ENCODE data around the gene TMEM139. TPM values are rescaled to one million over a fixed set of nuclear protein-coding genes. Genes with fewer than 3 reads are reported as not detected.

TMEM139 gene
- total RNA-seq, 4 donors from 2014 or later = 1.0 TPM; not detected in 3

- H3K4me3 ChIP-seq = no peak overlapping the region
- H3K36me3 ChIP-seq = no peaks in the 10 kb centered on the region
- no peaks in the 10 kb centered on the region for H3K9me3 ChIP-seq
- intact Hi-C loops (cut with DNase I) = no loop called here
- no peak for DNase-seq (ENCODE audit: extremely low spot score)
- 73% methylated on average over 8 of the region's 8 CpGs for WGBS
- H3K27ac ChIP-seq (replicated peaks in 1 of 4) = no peak overlapping the region
- TF ChIP-seq, protein P1, sequence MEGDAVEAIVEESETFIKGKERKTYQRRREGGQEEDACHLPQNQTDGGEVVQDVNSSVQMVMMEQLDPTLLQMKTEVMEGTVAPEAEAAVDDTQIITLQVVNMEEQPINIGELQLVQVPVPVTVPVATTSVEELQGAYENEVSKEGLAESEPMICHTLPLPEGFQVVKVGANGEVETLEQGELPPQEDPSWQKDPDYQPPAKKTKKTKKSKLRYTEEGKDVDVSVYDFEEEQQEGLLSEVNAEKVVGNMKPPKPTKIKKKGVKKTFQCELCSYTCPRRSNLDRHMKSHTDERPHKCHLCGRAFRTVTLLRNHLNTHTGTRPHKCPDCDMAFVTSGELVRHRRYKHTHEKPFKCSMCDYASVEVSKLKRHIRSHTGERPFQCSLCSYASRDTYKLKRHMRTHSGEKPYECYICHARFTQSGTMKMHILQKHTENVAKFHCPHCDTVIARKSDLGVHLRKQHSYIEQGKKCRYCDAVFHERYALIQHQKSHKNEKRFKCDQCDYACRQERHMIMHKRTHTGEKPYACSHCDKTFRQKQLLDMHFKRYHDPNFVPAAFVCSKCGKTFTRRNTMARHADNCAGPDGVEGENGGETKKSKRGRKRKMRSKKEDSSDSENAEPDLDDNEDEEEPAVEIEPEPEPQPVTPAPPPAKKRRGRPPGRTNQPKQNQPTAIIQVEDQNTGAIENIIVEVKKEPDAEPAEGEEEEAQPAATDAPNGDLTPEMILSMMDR (IDR thresholded peaks at IDR 0.05) = no peak
- peaks cover 0 to 6% (median 0%) of the 10 kb centered on the region in 4 donors for H3K4me1 ChIP-seq
- no peaks in the 10 kb centered on the region for H3K27me3 ChIP-seq
Measured at GRCh38 chr7:143331179-143331801, 46.5 kb downstream of the TMEM139 start.

DNA sequence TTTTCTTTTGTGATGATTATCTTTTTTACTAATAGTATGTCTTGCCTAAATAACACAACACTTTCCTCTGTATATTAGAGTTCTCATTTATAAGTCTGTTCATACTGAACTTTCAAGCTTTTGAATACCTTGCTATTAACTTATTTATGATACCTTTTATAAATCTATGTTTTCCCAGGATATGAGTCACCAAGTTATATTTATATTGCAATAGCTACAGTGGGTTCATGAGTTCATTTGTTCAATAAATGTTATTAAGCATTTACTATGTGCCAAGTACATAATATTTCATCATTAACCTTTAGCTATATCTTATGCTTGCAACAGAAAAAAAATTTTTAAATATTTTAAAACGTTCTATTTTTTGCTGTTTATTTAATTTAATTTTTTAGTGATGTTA, 49.5 kb downstream of the TMEM139 start:
- H3K27me3 ChIP-seq = peaks cover 0 to 1% (median 0%) of the 10 kb centered on the region in 4 donors
- DNase-seq (ENCODE audit: extremely low spot score) = no peak
- H3K36me3 ChIP-seq = no peaks in the 10 kb centered on the region
- TF ChIP-seq, protein P1 (IDR thresholded peaks at IDR 0.05) = no peak
- TF ChIP-seq POLR2A (IDR thresholded peaks at IDR 0.05; ENCODE audit: low read depth) (no peak), EP300 (IDR thresholded peaks at IDR 0.05) (no peak), POLR2AphosphoS5 (IDR thresholded peaks at IDR 0.05) (no peak)
- H3K27ac ChIP-seq (replicated peaks in 1 of 4) = no peak overlapping the region
- peaks cover 0 to 6% (median 0%) of the 10 kb centered on the region in 4 donors for H3K4me1 ChIP-seq
- no peak overlapping the region for H3K4me3 ChIP-seq
- 42% methylated on average over 1 of the region's 1 CpG for WGBS
- H3K9me3 ChIP-seq = no peaks in the 10 kb centered on the region
- intact Hi-C loops (cut with DNase I) = no loop called here

DNA sequence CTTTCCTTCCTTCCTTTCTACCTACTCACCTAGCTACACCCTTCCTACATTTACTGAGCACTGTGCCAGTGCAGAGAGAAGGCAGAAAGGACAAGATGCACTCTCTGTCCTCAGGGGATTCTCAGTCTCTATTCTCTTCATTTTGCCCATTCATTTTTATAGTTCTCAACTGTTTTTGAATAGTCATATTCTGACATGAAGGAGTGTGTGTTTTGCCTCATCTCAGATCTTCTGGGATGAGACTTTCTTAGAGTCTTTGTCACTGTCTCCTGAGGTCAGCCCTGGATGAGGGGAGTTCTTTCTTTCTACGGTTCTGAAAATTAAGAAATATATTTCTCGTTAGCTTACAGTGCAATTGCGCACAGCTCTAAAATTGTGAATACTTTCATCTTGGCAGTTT, 52.5 kb downstream of the TMEM139 start:
- Histone ChIP-seq H3K4me1 (no peaks in the 10 kb centered on the region), H3K9me3 (no peaks in the 10 kb centered on the region), H3K4me3 (no peak overlapping the region), H3K27me3 (peaks cover 0 to 9% (median 0%) of the 10 kb centered on the region in 4 donors), H3K36me3 (no peaks in the 10 kb centered on the region), H3K27ac (replicated peaks in 1 of 4) (no peak overlapping the region)
- intact Hi-C loops (cut with DNase I) = no loop called here
- 89% methylated on average over 3 of the region's 3 CpGs for WGBS
- no peak for DNase-seq (ENCODE audit: extremely low spot score)
- TF ChIP-seq, protein P1 (IDR thresholded peaks at IDR 0.05) = no peak
- TF ChIP-seq POLR2AphosphoS5 (IDR thresholded peaks at IDR 0.05) (no peak), EP300 (IDR thresholded peaks at IDR 0.05) (no peak), POLR2A (IDR thresholded peaks at IDR 0.05; ENCODE audit: low read depth) (no peak)

Small RNA genes lying within 50 kb of the gene (small RNA-seq; reads per million reads assigned to genes)
- gene RN7SL481P (0 reads per million in 3 donors), gene RN7SL535P (0 reads per million in 3 donors)

Other genes starting within 250 kb of the TMEM139 start
- gene OR6V1, start 232.6 kb upstream of the TMEM139 start, total RNA-seq = not detected
- not detected for gene PIP, start 152.9 kb upstream of the TMEM139 start, total RNA-seq
- not detected for gene TAS2R39, start 101.5 kb upstream of the TMEM139 start, total RNA-seq
- not detected for gene TAS2R40, start 62.9 kb upstream of the TMEM139 start, total RNA-seq
- gene GSTK1, start 21.5 kb upstream of the TMEM139 start, total RNA-seq = 100 to 1,000 TPM in 3 of 4 donors, 10 to 100 TPM in 1; 91.8 to 123 (median 110) TPM
- 10 to 100 TPM in 1 of 4 donors, 1 to 10 TPM in 3; 7.1 to 11.7 (median 9.0) TPM for gene CASP2, start 3.4 kb downstream of the TMEM139 start, total RNA-seq
- not detected for gene CLCN1, start 31.2 kb downstream of the TMEM139 start, total RNA-seq
- gene FAM131B, start 77.8 kb downstream of the TMEM139 start, total RNA-seq = 1 to 10 TPM in 3 of 4 donors, under 1 TPM in 1; 0.42 to 2.0 (median 1.3) TPM
- 100 to 1,000 TPM; 186 to 469 (median 245) TPM for gene ZYX, start 96.4 kb downstream of the TMEM139 start, total RNA-seq
- gene EPHA1, start 123.9 kb downstream of the TMEM139 start, total RNA-seq = under 1 TPM in 2 of 4 donors, not detected in 2; 0.17 to 0.23 TPM
- under 1 TPM in 1 of 4 donors, not detected in 3; 0.34 TPM for gene TAS2R60, start 158.5 kb downstream of the TMEM139 start, total RNA-seq
- gene TAS2R41, start 192.9 kb downstream of the TMEM139 start, total RNA-seq = under 1 TPM in 1 of 4 donors, not detected in 3; 0.66 TPM